ENCODE measurements around the gene BCAT1.

- TF ChIP-seq SMARCA5 (IDR thresholded peaks at IDR 0.05) (no peak), FOXJ2 (tag; IDR thresholded peaks at IDR 0.05) (no peak), HDAC2 (IDR thresholded peaks at IDR 0.05) (no peak), CTCF (IDR thresholded peaks at IDR 0.05 in 2 of 3, conservative IDR thresholded peaks at IDR 0.05 in 1 of 3; ENCODE audit: insufficient read depth in 2 of 3, low read depth in 1 of 3, low read length in 3 of 3) (no peak), POLR2A (conservative IDR thresholded peaks at IDR 0.05) (no peak)
- TF ChIP-seq, protein P1, sequence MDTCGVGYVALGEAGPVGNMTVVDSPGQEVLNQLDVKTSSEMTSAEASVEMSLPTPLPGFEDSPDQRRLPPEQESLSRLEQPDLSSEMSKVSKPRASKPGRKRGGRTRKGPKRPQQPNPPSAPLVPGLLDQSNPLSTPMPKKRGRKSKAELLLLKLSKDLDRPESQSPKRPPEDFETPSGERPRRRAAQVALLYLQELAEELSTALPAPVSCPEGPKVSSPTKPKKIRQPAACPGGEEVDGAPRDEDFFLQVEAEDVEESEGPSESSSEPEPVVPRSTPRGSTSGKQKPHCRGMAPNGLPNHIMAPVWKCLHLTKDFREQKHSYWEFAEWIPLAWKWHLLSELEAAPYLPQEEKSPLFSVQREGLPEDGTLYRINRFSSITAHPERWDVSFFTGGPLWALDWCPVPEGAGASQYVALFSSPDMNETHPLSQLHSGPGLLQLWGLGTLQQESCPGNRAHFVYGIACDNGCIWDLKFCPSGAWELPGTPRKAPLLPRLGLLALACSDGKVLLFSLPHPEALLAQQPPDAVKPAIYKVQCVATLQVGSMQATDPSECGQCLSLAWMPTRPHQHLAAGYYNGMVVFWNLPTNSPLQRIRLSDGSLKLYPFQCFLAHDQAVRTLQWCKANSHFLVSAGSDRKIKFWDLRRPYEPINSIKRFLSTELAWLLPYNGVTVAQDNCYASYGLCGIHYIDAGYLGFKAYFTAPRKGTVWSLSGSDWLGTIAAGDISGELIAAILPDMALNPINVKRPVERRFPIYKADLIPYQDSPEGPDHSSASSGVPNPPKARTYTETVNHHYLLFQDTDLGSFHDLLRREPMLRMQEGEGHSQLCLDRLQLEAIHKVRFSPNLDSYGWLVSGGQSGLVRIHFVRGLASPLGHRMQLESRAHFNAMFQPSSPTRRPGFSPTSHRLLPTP (IDR thresholded peaks at IDR 0.05; ENCODE audit: borderline replicate concordance, extremely low read depth, insufficient read length): no peak
These were observed 40.3 kb upstream of the BCAT1 start for GRCh38 chr12:24989216-24989615.
